Karpas-422 (cell line): ENCODE measurements around the gene PTP4A2. TPM values are rescaled to one million over a fixed set of nuclear protein-coding genes. Genes with fewer than 3 reads are reported as not detected.

Experiments used
- total RNA-seq: library from RNA; depleted of rRNA; stranded (reverse); fragments of >200 nt; shearing (Covaris generic); gene quantifications from 2 replicates; pipeline ENCODE4 v1.2.3, GENCODE V29; 2014; ENCODE audit warnings: low replicate concordance; rRNA removed

PTP4A2 gene
- total RNA-seq, 1 experiment from 2014 or later: 401 TPM

Other genes starting within 250 kb of the PTP4A2 start
- gene COL16A1, start 234.4 kb downstream of the PTP4A2 start, total RNA-seq: not detected in 2 replicates
- 9.2 and 28.5 TPM in 2 replicates for gene ADGRB2, start 174.0 kb downstream of the PTP4A2 start, total RNA-seq
- gene SPOCD1, start 122.3 kb downstream of the PTP4A2 start, total RNA-seq: not detected in 2 replicates
- gene KHDRBS1, start 75.5 kb upstream of the PTP4A2 start, total RNA-seq: 70.9 and 77.5 TPM in 2 replicates
- gene TMEM39B, start 134.6 kb upstream of the PTP4A2 start, total RNA-seq: 10.3 and 11.5 TPM in 2 replicates
- 19.7 and 26.0 TPM in 2 replicates for gene KPNA6, start 169.7 kb upstream of the PTP4A2 start, total RNA-seq
- gene TXLNA, start 241.3 kb upstream of the PTP4A2 start, total RNA-seq: 33.5 and 40.7 TPM in 2 replicates